GM12878 (cell line): Measurements from ENCODE around the gene PDZD2. TPM values are rescaled to one million over a fixed set of nuclear protein-coding genes. Genes with fewer than 3 reads are reported as not detected.

Source experiments
- BHLHE40 ChIP-seq, 2 experiments: fragments of 450-650 bp in 1 of 2; IDR thresholded peaks; 2 replicates each; pipeline ENCODE4 v1.6.1; 2011 to 2017; ENCODE audit warnings: low read depth in 2 of 2, borderline replicate concordance in 1 of 2, improper control_type of control experiment in 1 of 2, low read length in 1 of 2, mild to moderate bottlenecking in 1 of 2
- EZH2 ChIP-seq: IDR thresholded peaks from 2 replicates; pipeline ENCODE4 v1.6.1; 2012; ENCODE audit warnings: low read depth, mild to moderate bottlenecking, control low read depth, inconsistent platforms, low read length, borderline replicate concordance; ENCODE audit not compliant: control insufficient read depth
- MEF2A ChIP-seq: IDR thresholded peaks from 2 replicates; pipeline ENCODE4 v1.6.1; 2011; ENCODE audit warnings: low read depth, mild to moderate bottlenecking, low read length, moderate library complexity; ENCODE audit not compliant: insufficient read depth
- NKRF ChIP-seq: fragments of 450-650 bp; conservative IDR thresholded peaks from 2 replicates; pipeline ENCODE4 v1.6.1; 2017; ENCODE audit warnings: mild to moderate bottlenecking, moderate library complexity
- POLR2A ChIP-seq: IDR thresholded peaks from 2 replicates; pipeline ENCODE4 v1.6.1; 2011; ENCODE audit warnings: low read depth, mild to moderate bottlenecking, low read length
- POLR2AphosphoS5 ChIP-seq: IDR thresholded peaks from 2 replicates; pipeline ENCODE4 v1.6.1; 2011; ENCODE audit warnings: mild to moderate bottlenecking, low read length, inconsistent platforms
- SREBF1 ChIP-seq: IDR thresholded peaks from 2 replicates; pipeline ENCODE4 v1.6.1; 2012; ENCODE audit warnings: mild to moderate bottlenecking, low read length
- SRF ChIP-seq, 2 experiments: IDR thresholded peaks; 2 replicates each; pipeline ENCODE4 v1.6.1; 2011; ENCODE audit warnings: low read depth in 2 of 2, low read length in 2 of 2, mild to moderate bottlenecking in 1 of 2, moderate library complexity in 1 of 2
- TCF3 ChIP-seq: IDR thresholded peaks from 2 replicates; pipeline ENCODE4 v1.6.1; 2012; ENCODE audit warnings: low read depth, mild to moderate bottlenecking, low read length, borderline replicate concordance; ENCODE audit not compliant: insufficient read depth
- YY1 ChIP-seq: IDR thresholded peaks from 2 replicates; pipeline ENCODE4 v1.6.1; 2011; ENCODE audit warnings: low read depth, mild to moderate bottlenecking, low read length
- ZBTB40 ChIP-seq: fragments of 450-650 bp; IDR thresholded peaks from 2 replicates; pipeline ENCODE4 v1.6.1; 2016; ENCODE audit warnings: mild to moderate bottlenecking, moderate library complexity, borderline replicate concordance
- ZSCAN29 ChIP-seq: fragments of 450-650 bp; IDR thresholded peaks from 2 replicates; pipeline ENCODE4 v1.6.1; 2017; ENCODE audit warnings: mild to moderate bottlenecking, moderate library complexity
- polyA plus RNA-seq, 11 experiments: library from polyadenylated mRNA; depleted of rRNA in 4 of 11; unstranded in 6 of 11; stranded (reverse) in 5 of 11; fragments of >200 nt; fragmentation: Nextera tagmentation in 4 of 11; fragmentation: Illumina TruSeq in 1 of 11; extraction: Ambion mirVana in 4 of 11; extraction: Trizol in 1 of 11; gene quantifications; 1 replicate in 1 of 11; 2 replicates in 10 of 11; pipeline versions ENCODE4 v1.2.1 to v1.2.3, GENCODE V29; 2011 to 2016; ENCODE audit warnings: inconsistent platforms in 2 of 11, missing spikeins in 2 of 11, low read depth in 1 of 11
- total RNA-seq, 4 experiments: library from RNA; depleted of rRNA in 3 of 4; stranded (reverse); fragments of >200 nt in 3 of 4; fragmentation: Illumina TruSeq in 1 of 4; extraction: Trizol in 1 of 4; gene quantifications; 2 replicates each; pipeline versions ENCODE4 v1.2.1 to v1.2.3, GENCODE V29; 2013 to 2021
- TF ChIP-seq, protein P1 (sequence below): IDR thresholded peaks from 2 replicates; pipeline ENCODE4 v1.6.1; 2012; ENCODE audit warnings: improper control_type of control experiment, low read depth, low read length; ENCODE audit not compliant: insufficient replicate concordance

PDZD2 gene
- total and polyA plus RNA-seq, 10 of the 15 experiments (the other 5 are each of a cell fraction or from before 2014, with no cell fraction given): 0.01 to 0.58 (median 0.29) TPM; not detected in 3

GRCh38 chr5:31717561-31717960, 78.6 kb downstream of the PDZD2 start (continued):
- TF ChIP-seq ZBTB40: no peak
- TF ChIP-seq EZH2: no peak
- no peak for TF ChIP-seq POLR2A
- TF ChIP-seq TCF3: no peak
- TF ChIP-seq BHLHE40 (IDR thresholded peaks at IDR 0.05; ENCODE audit: borderline replicate concordance in 1 of 2, low read depth in 2 of 2, low read length in 1 of 2): no peak
- TF ChIP-seq, protein P1, sequence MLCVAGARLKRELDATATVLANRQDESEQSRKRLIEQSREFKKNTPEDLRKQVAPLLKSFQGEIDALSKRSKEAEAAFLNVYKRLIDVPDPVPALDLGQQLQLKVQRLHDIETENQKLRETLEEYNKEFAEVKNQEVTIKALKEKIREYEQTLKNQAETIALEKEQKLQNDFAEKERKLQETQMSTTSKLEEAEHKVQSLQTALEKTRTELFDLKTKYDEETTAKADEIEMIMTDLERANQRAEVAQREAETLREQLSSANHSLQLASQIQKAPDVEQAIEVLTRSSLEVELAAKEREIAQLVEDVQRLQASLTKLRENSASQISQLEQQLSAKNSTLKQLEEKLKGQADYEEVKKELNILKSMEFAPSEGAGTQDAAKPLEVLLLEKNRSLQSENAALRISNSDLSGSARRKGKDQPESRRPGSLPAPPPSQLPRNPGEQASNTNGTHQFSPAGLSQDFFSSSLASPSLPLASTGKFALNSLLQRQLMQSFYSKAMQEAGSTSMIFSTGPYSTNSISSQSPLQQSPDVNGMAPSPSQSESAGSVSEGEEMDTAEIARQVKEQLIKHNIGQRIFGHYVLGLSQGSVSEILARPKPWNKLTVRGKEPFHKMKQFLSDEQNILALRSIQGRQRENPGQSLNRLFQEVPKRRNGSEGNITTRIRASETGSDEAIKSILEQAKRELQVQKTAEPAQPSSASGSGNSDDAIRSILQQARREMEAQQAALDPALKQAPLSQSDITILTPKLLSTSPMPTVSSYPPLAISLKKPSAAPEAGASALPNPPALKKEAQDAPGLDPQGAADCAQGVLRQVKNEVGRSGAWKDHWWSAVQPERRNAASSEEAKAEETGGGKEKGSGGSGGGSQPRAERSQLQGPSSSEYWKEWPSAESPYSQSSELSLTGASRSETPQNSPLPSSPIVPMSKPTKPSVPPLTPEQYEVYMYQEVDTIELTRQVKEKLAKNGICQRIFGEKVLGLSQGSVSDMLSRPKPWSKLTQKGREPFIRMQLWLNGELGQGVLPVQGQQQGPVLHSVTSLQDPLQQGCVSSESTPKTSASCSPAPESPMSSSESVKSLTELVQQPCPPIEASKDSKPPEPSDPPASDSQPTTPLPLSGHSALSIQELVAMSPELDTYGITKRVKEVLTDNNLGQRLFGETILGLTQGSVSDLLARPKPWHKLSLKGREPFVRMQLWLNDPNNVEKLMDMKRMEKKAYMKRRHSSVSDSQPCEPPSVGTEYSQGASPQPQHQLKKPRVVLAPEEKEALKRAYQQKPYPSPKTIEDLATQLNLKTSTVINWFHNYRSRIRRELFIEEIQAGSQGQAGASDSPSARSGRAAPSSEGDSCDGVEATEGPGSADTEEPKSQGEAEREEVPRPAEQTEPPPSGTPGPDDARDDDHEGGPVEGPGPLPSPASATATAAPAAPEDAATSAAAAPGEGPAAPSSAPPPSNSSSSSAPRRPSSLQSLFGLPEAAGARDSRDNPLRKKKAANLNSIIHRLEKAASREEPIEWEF: no peak
- TF ChIP-seq POLR2AphosphoS5: no peak
- TF ChIP-seq ZSCAN29: no peak
- no peak for TF ChIP-seq SREBF1
- TF ChIP-seq NKRF: no peak
- TF ChIP-seq MEF2A: no peak
- no peak for TF ChIP-seq YY1
- TF ChIP-seq SRF (IDR thresholded peaks at IDR 0.05; ENCODE audit: low read depth in 2 of 2, low read length in 2 of 2): no peak
